Measurements from ENCODE around the gene CWC27.

DNA sequence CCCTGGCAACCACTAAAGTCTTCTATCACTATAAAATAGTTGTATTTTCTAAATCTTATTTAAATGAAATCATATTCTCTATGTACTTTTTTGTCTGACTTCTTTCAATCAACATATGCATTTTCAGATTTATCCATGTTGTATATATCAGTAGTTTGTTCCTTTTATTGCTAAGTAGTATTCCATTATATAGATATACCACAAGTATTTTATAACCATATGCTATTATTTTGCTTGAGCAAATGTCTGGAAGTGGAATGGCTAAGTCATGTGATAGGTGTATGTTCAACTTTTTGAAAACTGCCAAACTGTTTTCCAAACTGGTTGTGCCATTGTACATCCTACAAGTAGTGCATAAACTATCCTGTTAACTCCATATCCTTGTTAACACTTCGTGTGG is 131.1 kb downstream of the CWC27 start:
- TF ChIP-seq POLR2A (IDR thresholded peaks at IDR 0.05) (no peak), POLR2AphosphoS5 (IDR thresholded peaks at IDR 0.05) (no peak)
- TF ChIP-seq, protein P1, sequence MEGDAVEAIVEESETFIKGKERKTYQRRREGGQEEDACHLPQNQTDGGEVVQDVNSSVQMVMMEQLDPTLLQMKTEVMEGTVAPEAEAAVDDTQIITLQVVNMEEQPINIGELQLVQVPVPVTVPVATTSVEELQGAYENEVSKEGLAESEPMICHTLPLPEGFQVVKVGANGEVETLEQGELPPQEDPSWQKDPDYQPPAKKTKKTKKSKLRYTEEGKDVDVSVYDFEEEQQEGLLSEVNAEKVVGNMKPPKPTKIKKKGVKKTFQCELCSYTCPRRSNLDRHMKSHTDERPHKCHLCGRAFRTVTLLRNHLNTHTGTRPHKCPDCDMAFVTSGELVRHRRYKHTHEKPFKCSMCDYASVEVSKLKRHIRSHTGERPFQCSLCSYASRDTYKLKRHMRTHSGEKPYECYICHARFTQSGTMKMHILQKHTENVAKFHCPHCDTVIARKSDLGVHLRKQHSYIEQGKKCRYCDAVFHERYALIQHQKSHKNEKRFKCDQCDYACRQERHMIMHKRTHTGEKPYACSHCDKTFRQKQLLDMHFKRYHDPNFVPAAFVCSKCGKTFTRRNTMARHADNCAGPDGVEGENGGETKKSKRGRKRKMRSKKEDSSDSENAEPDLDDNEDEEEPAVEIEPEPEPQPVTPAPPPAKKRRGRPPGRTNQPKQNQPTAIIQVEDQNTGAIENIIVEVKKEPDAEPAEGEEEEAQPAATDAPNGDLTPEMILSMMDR (IDR thresholded peaks at IDR 0.05 in 8 of 11, conservative IDR thresholded peaks at IDR 0.05 in 3 of 11), result no peak

Measured in spleen (tissue), 7 donors.